ENCODE results near the gene FBXW5. TPM values are rescaled to one million over a fixed set of nuclear protein-coding genes. Genes with fewer than 3 reads are reported as not detected.

FBXW5 gene
- total RNA-seq, 1 donor from 2014 or later, result 53.7 TPM

GRCh38 chr9:136907011-136907914 lies 37.3 kb downstream of the FBXW5 start:
- DNase-seq, result no peak

- no peak for DNase-seq
These were observed 38.3 kb downstream of the FBXW5 start for GRCh38 chr9:136906266-136906665.

- no peak for DNase-seq
These were observed 41.4 kb downstream of the FBXW5 start for GRCh38 chr9:136903041-136903554.

GRCh38 chr9:136902259-136902821 lies 42.2 kb downstream of the FBXW5 start:
- DNase-seq, result no peak

- no peak for DNase-seq
These were observed 42.9 kb downstream of the FBXW5 start for GRCh38 chr9:136901516-136902258.

GRCh38 chr9:136900988-136901515 lies 43.5 kb downstream of the FBXW5 start:
- no peak for DNase-seq

GRCh38 chr9:136900556-136900955 lies 44.0 kb downstream of the FBXW5 start:
- no peak for DNase-seq

GRCh38 chr9:136899196-136899595 lies 45.3 kb downstream of the FBXW5 start:
- DNase-seq, result no peak

- DNase-seq, result no peak
These were observed 45.9 kb downstream of the FBXW5 start for GRCh38 chr9:136898483-136899100.

GRCh38 chr9:136896027-136896426 lies 48.5 kb downstream of the FBXW5 start:
- DNase-seq, result no peak

GRCh38 chr9:136890661-136891060 lies 53.9 kb downstream of the FBXW5 start:
- DNase-seq, result no peak

Other genes starting within 250 kb of the FBXW5 start
- 25.1 TPM for gene DIPK1B, start 232.2 kb downstream of the FBXW5 start, total RNA-seq
- gene LCN10, start 201.8 kb downstream of the FBXW5 start, total RNA-seq, result not detected
- not detected for gene LCN6, start 196.2 kb downstream of the FBXW5 start, total RNA-seq
- gene LCN8, start 186.5 kb downstream of the FBXW5 start, total RNA-seq, result not detected
- gene LCN15, start 180.2 kb downstream of the FBXW5 start, total RNA-seq, result not detected
- 15.9 TPM for gene TMEM141, start 153.4 kb downstream of the FBXW5 start, total RNA-seq
- gene CCDC183, start 148.4 kb downstream of the FBXW5 start, total RNA-seq, result 2.8 TPM
- gene RABL6, start 136.8 kb downstream of the FBXW5 start, total RNA-seq, result 38.2 TPM
- gene AJM1, start 102.3 kb downstream of the FBXW5 start, total RNA-seq, result 0.94 TPM
- 76.9 TPM for gene PHPT1, start 95.3 kb downstream of the FBXW5 start, total RNA-seq
- gene MAMDC4, start 92.4 kb downstream of the FBXW5 start, total RNA-seq, result 2.5 TPM
- 96.2 TPM for gene EDF1, start 78.4 kb downstream of the FBXW5 start, total RNA-seq
- gene TRAF2, start 58.2 kb downstream of the FBXW5 start, total RNA-seq, result 8.9 TPM
- not detected for gene C8G, start 505 bp upstream of the FBXW5 start, total RNA-seq
- gene LCN12, start 7.5 kb upstream of the FBXW5 start, total RNA-seq, result not detected
- 52.1 TPM for gene PTGDS, start 32.8 kb upstream of the FBXW5 start, total RNA-seq
- 0.16 TPM for gene LCNL1, start 38.3 kb upstream of the FBXW5 start, total RNA-seq
- gene PAXX, start 47.7 kb upstream of the FBXW5 start, total RNA-seq, result 13.6 TPM
- gene CLIC3, start 51.8 kb upstream of the FBXW5 start, total RNA-seq, result 0.31 TPM
- gene ABCA2, start 83.5 kb upstream of the FBXW5 start, total RNA-seq, result 20.9 TPM
- not detected for gene FUT7, start 87.3 kb upstream of the FBXW5 start, total RNA-seq
- 15.3 TPM for gene NPDC1, start 101.4 kb upstream of the FBXW5 start, total RNA-seq
- gene ENTPD2, start 109.3 kb upstream of the FBXW5 start, total RNA-seq, result 0.16 TPM
- gene SAPCD2, start 125.8 kb upstream of the FBXW5 start, total RNA-seq, result 1.6 TPM
- gene UAP1L1, start 132.8 kb upstream of the FBXW5 start, total RNA-seq, result 0.31 TPM
- 38.5 TPM for gene MAN1B1, start 142.2 kb upstream of the FBXW5 start, total RNA-seq
- 17.6 TPM for gene DPP7, start 170.0 kb upstream of the FBXW5 start, total RNA-seq
- 31.2 TPM for gene GRIN1, start 194.4 kb upstream of the FBXW5 start, total RNA-seq
- 0.62 TPM for gene LRRC26, start 225.3 kb upstream of the FBXW5 start, total RNA-seq
- gene TMEM210, start 227.3 kb upstream of the FBXW5 start, total RNA-seq, result not detected
- gene ANAPC2, start 243.8 kb upstream of the FBXW5 start, total RNA-seq, result 19.3 TPM
- 13.4 TPM for gene SSNA1, start 243.9 kb upstream of the FBXW5 start, total RNA-seq